Calu3 (cell line): Measurements from ENCODE around the gene LIPC. TPM values are rescaled to one million over a fixed set of nuclear protein-coding genes. Genes with fewer than 3 reads are reported as not detected.

Experiments used
- BruUV-seq: library from RNA; stranded (reverse); fragments of 400-500 nt; replicated peaks from 2 replicates; lab custom pipeline; 2021; lab: Mats Ljungman, UMichigan
- CTCF ChIA-PET: fragments of 300-600 bp; sonication (Branson Sonifier 250); formaldehyde crosslinking; loops from one replicate; lab custom pipeline; 2022; ENCODE audit warnings: antibody characterized with exemption; lab: Charles Lee
- DNase-seq: peaks from one replicate; pipeline ENCODE4 v3.0.0; 2022
- H3K27ac Mint-ChIP-seq: one replicate; pipeline ENCODE4 v1.8.0; 2022; ENCODE audit warnings: mixed read lengths; ENCODE audit not compliant: unreplicated experiment
- H3K27me3 Mint-ChIP-seq: one replicate; pipeline ENCODE4 v1.8.0; 2022; ENCODE audit warnings: mixed read lengths; ENCODE audit not compliant: unreplicated experiment
- H3K36me3 Mint-ChIP-seq: one replicate; pipeline ENCODE4 v1.8.0; 2022; ENCODE audit warnings: mild to moderate bottlenecking, moderate library complexity, mixed read lengths; ENCODE audit not compliant: insufficient read depth, unreplicated experiment
- H3K4me1 Mint-ChIP-seq: one replicate; pipeline ENCODE4 v1.8.0; 2022; ENCODE audit warnings: mild to moderate bottlenecking, low read depth, mixed read lengths; ENCODE audit not compliant: unreplicated experiment
- H3K4me3 Mint-ChIP-seq: one replicate; pipeline ENCODE4 v1.8.0; 2022; ENCODE audit warnings: mild to moderate bottlenecking, low read depth, moderate library complexity, mixed read lengths; ENCODE audit not compliant: unreplicated experiment
- H3K9me3 Mint-ChIP-seq: one replicate; pipeline ENCODE4 v1.8.0; 2022; ENCODE audit warnings: low read depth, mixed read lengths; ENCODE audit not compliant: unreplicated experiment
- intact Hi-C: fragments of 100-400 bp; cut with micrococcal nuclease; formaldehyde crosslinking; loops from one replicate; pipeline ENCODE4 v1.10.0; 2022; ENCODE audit not compliant: unreplicated experiment
- total RNA-seq: library from RNA; stranded (reverse); gene quantifications from 2 replicates; pipeline ENCODE4 v1.2.3, GENCODE V29; 2022
- TF ChIP-seq, protein P1 (sequence below): fragments of 200-600 bp; IDR thresholded peaks from one replicate; pipeline ENCODE4 v1.8.0; 2022; ENCODE audit warnings: antibody characterized with exemption; ENCODE audit not compliant: unreplicated experiment

The LIPC gene
- total RNA-seq, 1 experiment from 2014 or later = not detected

DNA sequence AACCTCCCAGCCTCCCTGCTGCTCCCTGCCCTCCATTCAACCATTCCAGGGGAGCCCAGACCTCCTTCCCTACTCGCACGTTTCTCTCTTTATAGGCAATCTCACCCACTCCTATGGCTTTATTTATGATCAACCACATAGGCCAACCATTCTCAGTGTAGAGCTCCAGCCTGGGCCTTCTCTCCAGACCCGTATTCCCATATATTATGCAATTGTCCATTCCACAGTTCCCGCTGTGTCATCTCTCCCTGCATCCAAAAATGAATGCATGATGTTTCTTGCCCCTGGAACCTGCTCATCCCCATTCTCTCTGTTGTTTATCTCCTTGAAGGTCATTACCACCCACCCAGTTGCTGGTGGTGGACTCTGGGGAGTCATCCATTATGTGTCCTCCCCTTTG, 140.7 kb downstream of the LIPC start:
- intact Hi-C loops = no loop called here
- TF ChIP-seq, protein P1, sequence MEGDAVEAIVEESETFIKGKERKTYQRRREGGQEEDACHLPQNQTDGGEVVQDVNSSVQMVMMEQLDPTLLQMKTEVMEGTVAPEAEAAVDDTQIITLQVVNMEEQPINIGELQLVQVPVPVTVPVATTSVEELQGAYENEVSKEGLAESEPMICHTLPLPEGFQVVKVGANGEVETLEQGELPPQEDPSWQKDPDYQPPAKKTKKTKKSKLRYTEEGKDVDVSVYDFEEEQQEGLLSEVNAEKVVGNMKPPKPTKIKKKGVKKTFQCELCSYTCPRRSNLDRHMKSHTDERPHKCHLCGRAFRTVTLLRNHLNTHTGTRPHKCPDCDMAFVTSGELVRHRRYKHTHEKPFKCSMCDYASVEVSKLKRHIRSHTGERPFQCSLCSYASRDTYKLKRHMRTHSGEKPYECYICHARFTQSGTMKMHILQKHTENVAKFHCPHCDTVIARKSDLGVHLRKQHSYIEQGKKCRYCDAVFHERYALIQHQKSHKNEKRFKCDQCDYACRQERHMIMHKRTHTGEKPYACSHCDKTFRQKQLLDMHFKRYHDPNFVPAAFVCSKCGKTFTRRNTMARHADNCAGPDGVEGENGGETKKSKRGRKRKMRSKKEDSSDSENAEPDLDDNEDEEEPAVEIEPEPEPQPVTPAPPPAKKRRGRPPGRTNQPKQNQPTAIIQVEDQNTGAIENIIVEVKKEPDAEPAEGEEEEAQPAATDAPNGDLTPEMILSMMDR = no peak
- Mint-ChIP-seq H3K27me3 (no peaks in the 10 kb centered on the region), H3K27ac (no peak overlapping the region), H3K4me3 (no peak overlapping the region), H3K36me3 (peaks cover 7% of the 10 kb centered on the region), H3K9me3 (peaks cover 4% of the 10 kb centered on the region), H3K4me1 (peaks cover 23% of the 10 kb centered on the region)
- CTCF ChIA-PET = interaction anchor here (1.2 kb wide), 1 partner anchor 9 kb away, joined by 3 read pairs; no protein-coding TSS in a partner anchor
- no TSS peak for BruUV-seq
- no peak for DNase-seq

DNA sequence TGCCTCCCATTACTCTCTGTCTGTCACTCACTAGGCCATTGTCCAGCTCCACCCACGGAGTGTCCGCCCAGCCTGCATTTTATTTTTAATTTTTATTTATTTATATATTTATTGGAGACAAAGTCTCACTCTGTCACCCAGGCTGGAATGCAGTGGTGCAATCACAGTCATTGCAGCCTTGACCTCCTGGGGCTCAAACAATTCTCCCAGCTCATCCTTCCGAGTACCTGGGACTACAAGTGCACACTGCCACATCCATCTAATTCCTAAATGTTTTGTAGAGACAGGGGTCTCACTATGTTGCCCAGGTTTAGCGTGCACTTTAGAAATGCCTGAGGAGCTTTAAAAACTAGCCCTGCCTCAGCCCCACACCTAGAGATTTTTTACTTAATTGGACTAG, 141.5 kb downstream of the LIPC start:
- no peak overlapping the region for H3K4me3 Mint-ChIP-seq
- no peaks in the 10 kb centered on the region for H3K27me3 Mint-ChIP-seq
- TF ChIP-seq, protein P1 = no peak
- H3K36me3 Mint-ChIP-seq = peaks cover 7% of the 10 kb centered on the region
- H3K27ac Mint-ChIP-seq = no peak overlapping the region
- H3K4me1 Mint-ChIP-seq = peaks cover 18% of the 10 kb centered on the region
- DNase-seq = no peak
- CTCF ChIA-PET = interaction anchor here (0.7 to 1.2 kb wide), 2 partner anchors 10 to 42 kb away, joined by 3 to 7 read pairs; no protein-coding TSS in a partner anchor
- no TSS peak for BruUV-seq
- intact Hi-C loops = no loop called here
- H3K9me3 Mint-ChIP-seq = peaks cover 4% of the 10 kb centered on the region

DNA sequence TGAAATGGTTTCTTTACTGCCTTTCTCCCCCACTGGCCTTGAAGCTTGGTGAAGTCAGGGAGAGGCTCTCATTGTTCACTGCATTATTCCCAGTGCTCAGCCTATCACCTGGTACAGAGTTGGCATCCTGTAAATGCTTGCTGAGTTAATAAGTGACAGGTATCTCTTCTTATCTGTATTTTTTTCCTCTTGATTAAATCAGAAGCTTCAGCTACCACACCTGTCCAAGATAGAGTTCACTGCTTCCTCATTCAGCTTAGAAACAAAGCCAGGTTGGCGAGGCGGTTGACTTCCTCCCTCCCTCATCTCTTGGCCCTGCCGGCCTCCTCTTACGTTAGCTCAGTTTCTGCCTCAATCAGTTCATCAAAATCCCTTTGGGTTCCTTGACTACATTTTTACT, 142.8 kb downstream of the LIPC start:
- intact Hi-C loops = no loop called here
- DNase-seq = no peak
- TF ChIP-seq, protein P1 = no peak
- Mint-ChIP-seq H3K27ac (peak overlapping the region; percentile 79), H3K9me3 (peaks cover 4% of the 10 kb centered on the region), H3K4me3 (no peak overlapping the region), H3K27me3 (no peaks in the 10 kb centered on the region), H3K4me1 (peaks cover 12% of the 10 kb centered on the region), H3K36me3 (peaks cover 7% of the 10 kb centered on the region)
- BruUV-seq = no TSS peak
- CTCF ChIA-PET = interaction anchor here (0.6 to 1.3 kb wide), 6 partner anchors 9 to 372 kb away, joined by 3 to 6 read pairs (median 4); no protein-coding TSS in a partner anchor

DNA sequence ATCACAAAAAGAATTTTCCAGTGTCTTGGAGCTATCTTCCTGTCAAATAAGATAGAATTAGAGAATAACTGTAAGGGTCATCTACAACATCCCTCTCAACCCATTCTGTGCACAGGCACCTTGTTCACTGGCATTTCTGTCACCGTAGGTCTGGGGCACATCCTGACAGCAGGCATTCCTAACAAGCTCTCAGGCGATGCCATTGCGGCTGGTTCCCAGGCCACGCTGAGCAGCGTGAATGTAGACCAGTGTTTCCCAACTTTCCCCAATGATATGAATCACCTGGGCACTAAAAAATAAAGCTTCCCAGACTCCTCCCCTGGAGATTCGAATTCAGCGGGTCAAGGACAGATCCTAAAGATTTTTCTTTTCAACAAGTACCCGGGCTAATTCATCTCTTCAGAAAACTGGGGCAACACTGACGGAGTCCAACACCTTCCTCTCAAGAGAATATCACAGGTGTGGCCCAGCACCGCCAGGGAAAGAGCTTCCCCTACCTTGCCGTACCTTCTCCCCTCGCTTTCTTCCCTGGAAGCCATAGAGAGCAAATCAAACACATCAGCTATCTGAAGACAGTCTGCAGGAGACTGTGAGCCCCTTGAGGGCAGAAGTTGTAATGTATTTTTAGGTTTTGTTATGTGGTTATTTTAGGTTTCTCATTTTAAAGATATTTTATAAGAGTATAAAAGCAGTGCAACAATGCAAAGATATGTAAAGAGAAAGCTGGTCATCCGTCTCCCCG, 143.4 kb downstream of the LIPC start:
- no peak for DNase-seq
- no TSS peak for BruUV-seq
- no peak overlapping the region for H3K4me3 Mint-ChIP-seq
- TF ChIP-seq, protein P1 = no peak
- peaks cover 4% of the 10 kb centered on the region for H3K9me3 Mint-ChIP-seq
- CTCF ChIA-PET = interaction anchor here (0.6 to 1.3 kb wide), 6 partner anchors 8 to 373 kb away, joined by 3 to 6 read pairs (median 4); no protein-coding TSS in a partner anchor
- H3K36me3 Mint-ChIP-seq = peaks cover 7% of the 10 kb centered on the region
- H3K27ac Mint-ChIP-seq = peak overlapping the region; percentile 79
- intact Hi-C loops = no loop called here
- H3K4me1 Mint-ChIP-seq = peaks cover 12% of the 10 kb centered on the region
- H3K27me3 Mint-ChIP-seq = no peaks in the 10 kb centered on the region
